ENCODE results near the gene INHBE.

Gene INHBE

DNA sequence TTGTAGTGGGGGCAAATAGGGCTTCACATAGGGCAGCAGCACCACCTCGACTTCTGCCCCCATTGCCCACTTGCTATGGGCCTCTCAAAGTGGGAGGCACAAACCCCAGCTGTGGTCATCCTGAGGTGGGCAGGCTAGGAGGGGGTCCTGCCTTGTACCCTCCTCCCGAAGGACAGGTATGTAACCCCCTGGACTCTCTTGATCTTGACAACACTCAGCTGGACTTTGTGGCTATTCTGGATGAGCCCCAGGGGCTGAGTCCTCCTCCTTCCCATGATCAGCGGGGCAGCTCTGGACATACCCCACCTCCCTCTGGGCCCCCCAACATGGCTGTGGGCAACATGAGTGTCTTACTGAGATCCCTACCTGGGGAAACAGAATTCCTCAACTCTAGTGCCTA, 16.6 kb downstream of the INHBE start:
- H3K27me3 ChIP-seq (replicated peaks; ENCODE audit: control insufficient read depth, insufficient read depth, low read length) = peaks cover 87% of the 10 kb centered on the region
- peaks cover 10% of the 10 kb centered on the region for H3K4me1 ChIP-seq (ENCODE audit: control insufficient read depth, insufficient read depth, low read length)
- no peak for DNase-seq (ENCODE audit: low read depth)
- no peaks in the 10 kb centered on the region for H3K9me3 ChIP-seq (ENCODE audit: control insufficient read depth, low read length)
- no peak overlapping the region for H3K9ac ChIP-seq (ENCODE audit: low read length)
- H3K36me3 ChIP-seq (ENCODE audit: control insufficient read depth, insufficient read depth, low read length, severe bottlenecking) = no peaks in the 10 kb centered on the region
- H3K4me3 ChIP-seq (ENCODE audit: low read length) = no peak overlapping the region

DNA sequence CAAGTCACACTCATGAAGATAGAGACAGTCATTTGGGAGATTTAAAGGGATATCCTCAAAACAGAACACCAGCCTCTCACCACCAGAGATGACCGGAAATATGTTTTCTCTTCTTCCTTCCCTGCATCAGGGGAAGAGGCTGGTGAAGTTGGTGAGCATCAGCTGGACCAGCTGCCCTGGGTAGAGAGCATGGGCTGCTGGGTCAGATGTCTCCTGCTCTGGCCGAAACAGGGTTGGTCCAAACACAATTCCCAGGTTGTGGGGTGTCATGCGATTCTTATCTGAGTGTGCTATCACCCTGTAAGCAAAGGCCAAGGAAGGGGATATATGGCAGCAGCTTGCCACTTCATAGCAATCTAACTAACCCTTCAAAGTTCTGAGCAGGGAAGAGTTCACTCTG, 17.3 kb downstream of the INHBE start:
- Histone ChIP-seq H3K9ac (ENCODE audit: low read length) (no peak overlapping the region), H3K4me3 (ENCODE audit: low read length) (no peak overlapping the region), H3K4me1 (ENCODE audit: control insufficient read depth, insufficient read depth, low read length) (peaks cover 10% of the 10 kb centered on the region), H3K9me3 (ENCODE audit: control insufficient read depth, low read length) (no peaks in the 10 kb centered on the region), H3K36me3 (ENCODE audit: control insufficient read depth, insufficient read depth, low read length, severe bottlenecking) (no peaks in the 10 kb centered on the region), H3K27me3 (replicated peaks; ENCODE audit: control insufficient read depth, insufficient read depth, low read length) (peaks cover 89% of the 10 kb centered on the region)
- DNase-seq (ENCODE audit: low read depth) = no peak

DNA sequence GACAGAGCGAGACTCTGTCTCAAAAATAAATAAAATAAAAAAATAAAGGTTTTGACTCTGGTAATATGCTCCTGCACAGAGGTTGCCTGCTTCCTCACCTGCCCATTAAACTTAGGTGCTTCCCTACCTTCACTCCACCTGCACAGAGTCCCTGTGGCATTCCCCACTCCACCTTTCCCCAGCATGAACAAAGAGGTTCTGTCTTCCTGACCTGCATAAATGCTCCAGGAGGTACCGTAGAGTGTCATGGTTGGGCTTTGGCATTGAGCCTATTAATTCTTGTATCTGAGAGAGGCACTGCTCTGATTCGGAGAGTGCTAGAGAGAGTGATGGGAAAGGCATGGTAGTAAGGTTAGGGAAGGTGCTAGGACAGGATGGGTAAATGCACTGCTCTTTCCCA, 18.3 kb downstream of the INHBE start:
- Histone ChIP-seq H3K27me3 (replicated peaks; ENCODE audit: control insufficient read depth, insufficient read depth, low read length) (peaks cover 83% of the 10 kb centered on the region), H3K36me3 (ENCODE audit: control insufficient read depth, insufficient read depth, low read length, severe bottlenecking) (no peaks in the 10 kb centered on the region), H3K4me3 (ENCODE audit: low read length) (no peak overlapping the region), H3K9ac (ENCODE audit: low read length) (no peak overlapping the region), H3K9me3 (ENCODE audit: control insufficient read depth, low read length) (no peaks in the 10 kb centered on the region), H3K4me1 (ENCODE audit: control insufficient read depth, insufficient read depth, low read length) (peaks cover 10% of the 10 kb centered on the region)
- DNase-seq (ENCODE audit: low read depth) = no peak

DNA sequence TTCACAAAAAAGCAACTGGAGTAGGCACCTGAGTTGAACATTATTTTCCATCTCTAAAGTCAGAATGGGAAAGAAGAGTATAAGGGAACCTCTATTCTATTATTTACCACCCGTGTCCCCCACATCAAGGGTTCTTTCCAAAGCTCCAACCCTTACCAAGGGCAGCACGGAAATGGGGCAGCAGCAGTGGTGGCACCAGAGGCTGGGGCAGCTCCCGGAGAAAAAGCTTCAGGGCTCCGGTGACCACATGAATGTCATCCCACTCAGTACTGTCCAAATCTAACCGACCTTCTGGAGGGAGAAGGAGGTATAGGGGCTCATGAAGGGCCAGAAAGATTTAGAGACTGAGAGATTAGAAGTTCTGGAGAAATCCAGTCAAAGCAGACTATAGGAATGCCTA, 18.8 kb downstream of the INHBE start:
- H3K9ac ChIP-seq (ENCODE audit: low read length) = no peak overlapping the region
- no peaks in the 10 kb centered on the region for H3K36me3 ChIP-seq (ENCODE audit: control insufficient read depth, insufficient read depth, low read length, severe bottlenecking)
- H3K4me1 ChIP-seq (ENCODE audit: control insufficient read depth, insufficient read depth, low read length) = peaks cover 10% of the 10 kb centered on the region
- peaks cover 87% of the 10 kb centered on the region for H3K27me3 ChIP-seq (replicated peaks; ENCODE audit: control insufficient read depth, insufficient read depth, low read length)
- no peak for DNase-seq (ENCODE audit: low read depth)
- no peak overlapping the region for H3K4me3 ChIP-seq (ENCODE audit: low read length)
- H3K9me3 ChIP-seq (ENCODE audit: control insufficient read depth, low read length) = no peaks in the 10 kb centered on the region

DNA sequence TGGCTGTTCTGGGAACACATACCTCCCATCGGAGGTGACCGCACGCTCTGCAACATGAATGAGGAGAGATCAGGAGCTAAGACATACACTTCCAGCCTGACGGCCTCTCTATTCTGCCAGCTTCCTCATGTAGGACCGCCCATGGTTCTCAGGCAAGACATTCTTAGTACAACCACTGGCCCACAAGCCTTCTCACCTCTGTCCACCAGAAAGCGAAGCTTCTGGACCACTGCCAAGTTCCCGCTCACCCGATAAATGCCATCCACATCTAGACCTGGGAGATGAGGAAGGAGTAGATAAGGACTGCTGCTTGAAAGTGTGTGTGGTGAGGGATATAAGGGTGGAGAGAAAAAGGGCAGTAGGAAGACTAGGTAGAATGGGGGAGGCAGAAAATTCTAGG, 19.3 kb downstream of the INHBE start:
- Histone ChIP-seq H3K9me3 (ENCODE audit: control insufficient read depth, low read length) (no peaks in the 10 kb centered on the region), H3K4me3 (ENCODE audit: low read length) (no peak overlapping the region), H3K4me1 (ENCODE audit: control insufficient read depth, insufficient read depth, low read length) (peaks cover 10% of the 10 kb centered on the region), H3K36me3 (ENCODE audit: control insufficient read depth, insufficient read depth, low read length, severe bottlenecking) (no peaks in the 10 kb centered on the region), H3K27me3 (replicated peaks; ENCODE audit: control insufficient read depth, insufficient read depth, low read length) (peaks cover 90% of the 10 kb centered on the region), H3K9ac (ENCODE audit: low read length) (no peak overlapping the region)
- DNase-seq (ENCODE audit: low read depth) = no peak

DNA sequence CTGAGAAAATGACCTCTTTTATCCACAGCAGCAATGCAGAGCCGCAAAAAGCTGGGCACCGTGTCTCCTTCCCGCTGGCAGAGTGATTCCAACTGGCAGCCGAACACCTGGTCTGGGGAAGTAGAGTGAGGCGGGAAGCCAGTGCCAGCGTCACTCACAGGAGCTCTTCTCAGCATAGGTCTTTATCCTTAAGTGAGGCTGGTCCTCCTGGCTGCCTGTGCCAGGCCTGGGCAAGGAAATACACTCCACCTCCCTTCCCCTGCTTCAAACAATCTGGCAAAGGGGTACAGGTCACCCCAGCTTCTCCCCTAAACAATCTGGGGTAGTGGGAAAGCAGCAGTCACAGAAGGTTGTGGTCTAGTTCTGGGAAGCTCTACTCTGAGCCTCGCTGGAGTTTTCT, 19.8 kb downstream of the INHBE start:
- peaks cover 10% of the 10 kb centered on the region for H3K4me1 ChIP-seq (ENCODE audit: control insufficient read depth, insufficient read depth, low read length)
- H3K27me3 ChIP-seq (replicated peaks; ENCODE audit: control insufficient read depth, insufficient read depth, low read length) = peaks cover 90% of the 10 kb centered on the region
- H3K9me3 ChIP-seq (ENCODE audit: control insufficient read depth, low read length) = no peaks in the 10 kb centered on the region
- no peak overlapping the region for H3K9ac ChIP-seq (ENCODE audit: low read length)
- H3K36me3 ChIP-seq (ENCODE audit: control insufficient read depth, insufficient read depth, low read length, severe bottlenecking) = no peaks in the 10 kb centered on the region
- DNase-seq (ENCODE audit: low read depth) = no peak
- H3K4me3 ChIP-seq (ENCODE audit: low read length) = no peak overlapping the region

DNA sequence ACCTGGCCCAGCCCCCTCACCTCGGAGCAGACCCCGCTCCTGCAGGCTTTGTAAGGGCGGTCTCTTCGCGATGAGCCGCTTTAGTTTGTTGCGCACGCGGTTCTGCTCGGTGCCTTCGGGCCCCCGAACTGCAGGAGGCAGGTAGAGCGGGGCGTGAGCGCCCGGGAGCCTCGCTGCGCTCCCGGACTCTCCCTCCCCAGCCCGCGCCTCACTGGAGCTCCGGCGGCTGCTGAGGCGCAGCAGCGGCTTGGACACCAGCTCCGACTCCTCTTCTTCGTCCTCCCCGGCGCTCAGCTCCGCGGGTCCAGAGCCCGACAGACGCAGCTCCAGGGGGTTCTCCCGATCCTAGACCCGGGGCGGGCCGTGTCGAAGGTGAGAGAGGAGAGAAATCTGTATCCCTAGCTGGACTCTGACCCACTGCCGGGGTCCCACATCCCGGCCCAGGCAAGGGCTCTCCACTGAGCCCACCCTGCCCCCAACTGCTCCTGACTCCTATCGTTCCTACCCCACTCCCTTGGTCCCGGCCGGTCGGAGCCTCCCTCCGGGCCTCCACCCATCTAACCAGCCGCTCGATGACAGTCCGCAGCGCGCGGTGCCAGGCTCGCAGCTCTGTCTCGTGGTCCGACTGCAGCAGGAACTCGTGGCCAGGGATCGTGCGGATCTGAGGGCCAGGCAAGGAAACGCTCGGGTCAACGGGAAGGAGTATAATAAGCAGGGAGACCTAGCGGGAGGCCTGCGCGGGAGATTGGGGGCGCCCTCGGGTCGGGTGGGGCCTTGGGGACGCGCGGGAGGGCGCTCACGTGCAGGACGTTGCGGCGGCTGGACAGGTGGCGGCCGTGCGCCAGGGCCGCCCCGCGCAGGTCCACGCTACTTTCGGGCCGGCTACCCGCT, 20.4 kb downstream of the INHBE start:
- Histone ChIP-seq H3K9ac (ENCODE audit: low read length) (no peak overlapping the region), H3K27me3 (replicated peaks; ENCODE audit: control insufficient read depth, insufficient read depth, low read length) (peaks cover 90% of the 10 kb centered on the region), H3K4me1 (ENCODE audit: control insufficient read depth, insufficient read depth, low read length) (peaks cover 10% of the 10 kb centered on the region), H3K9me3 (ENCODE audit: control insufficient read depth, low read length) (no peaks in the 10 kb centered on the region), H3K4me3 (ENCODE audit: low read length) (peak overlapping the region; percentile 24), H3K36me3 (ENCODE audit: control insufficient read depth, insufficient read depth, low read length, severe bottlenecking) (no peaks in the 10 kb centered on the region)
- DNase-seq (ENCODE audit: low read depth) = peak; percentile 63

DNA sequence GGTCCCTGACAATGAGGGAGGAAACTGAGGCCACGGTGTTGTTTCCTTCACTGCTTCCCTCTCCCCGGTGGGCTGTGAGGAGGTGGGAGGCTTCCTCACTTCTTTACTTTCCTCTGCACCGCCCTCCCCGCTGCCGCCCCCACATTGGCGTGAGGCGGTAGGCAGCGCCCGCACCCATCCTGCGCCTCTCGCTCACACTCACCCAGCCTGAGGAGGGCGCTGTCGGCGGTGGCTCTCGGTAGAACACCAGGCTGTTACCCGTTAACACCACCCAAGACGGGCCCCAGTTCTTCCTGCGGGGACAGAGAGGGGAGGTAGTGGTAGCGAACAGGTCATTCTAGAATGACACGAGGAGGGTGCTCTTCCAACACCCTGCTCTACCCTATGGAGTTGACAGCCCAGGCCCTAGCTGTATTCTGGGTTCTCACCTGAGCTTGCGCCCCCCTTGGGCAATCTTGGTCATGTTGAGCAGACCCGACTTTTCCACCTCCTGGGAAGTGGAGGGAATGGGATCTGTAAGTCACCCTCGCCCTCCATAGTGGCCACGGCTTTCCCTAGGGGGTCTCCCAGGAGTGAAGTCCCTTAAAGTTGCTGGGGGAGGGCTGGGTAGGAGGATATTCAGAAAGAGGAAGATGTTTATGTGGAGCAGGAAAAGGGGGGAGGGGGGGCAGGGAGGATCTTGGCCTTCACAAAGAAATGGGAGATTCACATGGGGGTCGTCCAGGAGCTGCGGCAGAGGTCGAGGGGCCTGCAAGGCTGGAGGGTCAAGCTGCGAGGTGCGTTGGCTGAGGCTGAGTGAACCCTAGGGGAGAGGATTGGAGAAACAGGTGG, 21.3 kb downstream of the INHBE start:
- Histone ChIP-seq H3K4me3 (ENCODE audit: low read length) (peak overlapping the region; percentile 24), H3K9me3 (ENCODE audit: control insufficient read depth, low read length) (no peaks in the 10 kb centered on the region), H3K4me1 (ENCODE audit: control insufficient read depth, insufficient read depth, low read length) (peaks cover 10% of the 10 kb centered on the region), H3K27me3 (replicated peaks; ENCODE audit: control insufficient read depth, insufficient read depth, low read length) (peaks cover 87% of the 10 kb centered on the region), H3K9ac (ENCODE audit: low read length) (no peak overlapping the region), H3K36me3 (ENCODE audit: control insufficient read depth, insufficient read depth, low read length, severe bottlenecking) (no peaks in the 10 kb centered on the region)
- no peak for DNase-seq (ENCODE audit: low read depth)

DNA sequence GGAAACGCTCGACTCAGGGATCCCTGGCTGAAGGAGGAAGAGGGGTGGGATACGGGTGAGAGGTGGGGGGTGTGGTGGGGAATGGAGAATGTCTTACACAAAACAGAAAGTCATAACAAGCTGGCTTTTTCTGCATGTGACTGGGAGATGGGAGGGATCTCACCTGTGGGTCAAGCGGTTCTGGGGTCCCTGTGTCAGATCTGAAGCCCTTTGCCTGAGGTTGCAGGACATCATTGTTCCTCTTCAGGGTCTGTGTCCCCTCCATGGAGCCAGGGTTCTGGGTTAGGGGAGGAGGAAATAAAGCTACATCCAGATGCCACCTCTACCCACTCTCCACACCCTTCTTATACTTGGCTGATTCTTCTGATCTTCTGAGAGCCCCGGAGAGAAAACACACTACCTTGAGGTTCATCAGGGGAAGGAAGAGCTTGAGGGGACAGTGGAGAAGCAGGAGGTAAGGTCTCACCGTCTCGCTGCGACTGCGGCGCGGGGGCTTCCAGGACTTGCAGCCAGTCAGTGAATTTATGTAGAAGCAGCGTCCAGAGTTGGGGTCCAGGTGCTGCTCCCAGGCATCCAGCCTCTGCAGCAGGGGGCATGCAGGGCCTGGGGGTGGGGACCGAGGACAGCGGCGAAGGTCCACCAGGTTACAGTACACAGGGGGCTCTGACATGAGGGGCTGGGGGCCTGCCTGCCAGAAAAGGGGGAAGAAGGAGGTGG, 22.0 kb downstream of the INHBE start:
- peaks cover 87% of the 10 kb centered on the region for H3K27me3 ChIP-seq (replicated peaks; ENCODE audit: control insufficient read depth, insufficient read depth, low read length)
- H3K36me3 ChIP-seq (ENCODE audit: control insufficient read depth, insufficient read depth, low read length, severe bottlenecking) = no peaks in the 10 kb centered on the region
- H3K4me1 ChIP-seq (ENCODE audit: control insufficient read depth, insufficient read depth, low read length) = peaks cover 10% of the 10 kb centered on the region
- no peak overlapping the region for H3K4me3 ChIP-seq (ENCODE audit: low read length)
- no peak for DNase-seq (ENCODE audit: low read depth)
- H3K9ac ChIP-seq (ENCODE audit: low read length) = no peak overlapping the region
- H3K9me3 ChIP-seq (ENCODE audit: control insufficient read depth, low read length) = no peaks in the 10 kb centered on the region

DNA sequence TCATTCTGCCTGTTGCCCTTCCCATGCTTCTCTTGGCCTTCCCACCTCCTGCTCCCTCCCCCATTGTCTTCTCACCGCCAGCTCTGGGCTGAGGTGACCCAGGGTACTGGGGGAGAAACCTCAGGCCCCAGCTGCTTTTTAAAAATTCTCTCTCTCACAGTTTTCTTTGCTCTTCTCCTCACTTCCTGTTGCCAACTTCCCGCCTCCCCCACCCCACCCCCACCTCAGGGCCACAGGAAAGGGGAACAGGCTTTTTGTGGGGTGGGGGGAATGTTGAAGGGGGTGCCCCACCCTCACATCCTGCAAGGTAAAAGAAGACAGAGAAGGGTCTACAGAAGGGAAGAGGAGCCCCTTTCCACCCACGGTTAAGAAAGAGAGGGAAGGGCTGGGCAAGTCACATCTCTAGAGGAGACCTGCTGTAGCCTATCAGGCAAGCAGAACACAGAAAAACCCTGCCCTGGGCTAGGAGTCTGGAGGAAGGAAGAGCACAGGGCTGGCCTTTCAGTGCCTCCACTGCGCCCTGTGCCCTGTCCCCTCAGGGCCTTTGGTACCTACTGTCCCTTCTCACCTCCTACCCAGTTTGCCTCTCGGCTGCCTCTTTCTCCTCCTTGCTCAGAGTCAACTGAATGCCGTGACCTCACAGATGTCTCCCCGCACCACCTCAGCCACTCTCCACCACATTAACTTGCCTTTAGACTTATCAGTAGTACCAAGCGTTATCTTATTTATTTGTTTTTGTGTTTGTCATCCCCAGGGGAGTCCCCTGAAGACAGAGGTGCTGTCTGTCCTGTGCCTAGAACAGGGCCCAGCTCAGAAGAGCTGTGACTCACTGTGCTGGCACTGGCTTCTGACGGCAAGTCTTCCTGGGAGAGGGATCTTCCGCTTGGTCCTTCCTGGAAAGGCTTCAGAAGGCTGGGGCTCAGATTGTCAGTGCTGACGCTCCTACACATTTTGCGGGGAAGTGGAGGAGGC, 22.9 kb downstream of the INHBE start:
- H3K4me3 ChIP-seq (ENCODE audit: low read length) = no peak overlapping the region
- no peaks in the 10 kb centered on the region for H3K36me3 ChIP-seq (ENCODE audit: control insufficient read depth, insufficient read depth, low read length, severe bottlenecking)
- peaks cover 78% of the 10 kb centered on the region for H3K27me3 ChIP-seq (replicated peaks; ENCODE audit: control insufficient read depth, insufficient read depth, low read length)
- no peak for DNase-seq (ENCODE audit: low read depth)
- peaks cover 10% of the 10 kb centered on the region for H3K4me1 ChIP-seq (ENCODE audit: control insufficient read depth, insufficient read depth, low read length)
- no peaks in the 10 kb centered on the region for H3K9me3 ChIP-seq (ENCODE audit: control insufficient read depth, low read length)
- no peak overlapping the region for H3K9ac ChIP-seq (ENCODE audit: low read length)
